Measurements from ENCODE around the gene KRT76.

Gene KRT76

GRCh38 chr12:52760623-52761022 lies 16.5 kb downstream of the KRT76 start:
- no peak overlapping the region for H3K4me3 ChIP-seq (ENCODE audit: low read depth, low read length)
- no peak for TF ChIP-seq CTCF (IDR thresholded peaks at IDR 0.05; ENCODE audit: low read depth, low read length)
- in situ Hi-C loops (cut with HindIII; ENCODE audit: low sequenced_read_pairs), result no loop called here
- DNase-seq (ENCODE audit: low read depth, low spot score), result no peak

GRCh38 chr12:52759695-52760094 lies 17.4 kb downstream of the KRT76 start:
- H3K4me3 ChIP-seq (ENCODE audit: low read depth, low read length), result no peak overlapping the region
- no peak for DNase-seq (ENCODE audit: low read depth, low spot score)
- TF ChIP-seq CTCF (IDR thresholded peaks at IDR 0.05; ENCODE audit: low read depth, low read length), result no peak
- in situ Hi-C loops (cut with HindIII; ENCODE audit: low sequenced_read_pairs), result no loop called here

- H3K4me3 ChIP-seq (ENCODE audit: low read depth, low read length), result no peak overlapping the region
- DNase-seq (ENCODE audit: low read depth, low spot score), result no peak
- TF ChIP-seq CTCF (IDR thresholded peaks at IDR 0.05; ENCODE audit: low read depth, low read length), result no peak
- in situ Hi-C loops (cut with HindIII; ENCODE audit: low sequenced_read_pairs), result no loop called here
Observed at GRCh38 chr12:52759218-52759617, 17.9 kb downstream of the KRT76 start.

- H3K4me3 ChIP-seq (ENCODE audit: low read depth, low read length), result no peak overlapping the region
- TF ChIP-seq CTCF (IDR thresholded peaks at IDR 0.05; ENCODE audit: low read depth, low read length), result no peak
- no peak for DNase-seq (ENCODE audit: low read depth, low spot score)
- in situ Hi-C loops (cut with HindIII; ENCODE audit: low sequenced_read_pairs), result no loop called here
Observed at GRCh38 chr12:52757449-52758176, 19.5 kb downstream of the KRT76 start.

- no peak overlapping the region for H3K4me3 ChIP-seq (ENCODE audit: low read depth, low read length)
- in situ Hi-C loops (cut with HindIII; ENCODE audit: low sequenced_read_pairs), result no loop called here
- DNase-seq (ENCODE audit: low read depth, low spot score), result no peak
- no peak for TF ChIP-seq CTCF (IDR thresholded peaks at IDR 0.05; ENCODE audit: low read depth, low read length)
Observed at GRCh38 chr12:52756281-52756960, 20.7 kb downstream of the KRT76 start.

- H3K4me3 ChIP-seq (ENCODE audit: low read depth, low read length), result no peak overlapping the region
- TF ChIP-seq CTCF (IDR thresholded peaks at IDR 0.05; ENCODE audit: low read depth, low read length), result no peak
- no peak for DNase-seq (ENCODE audit: low read depth, low spot score)
- in situ Hi-C loops (cut with HindIII; ENCODE audit: low sequenced_read_pairs), result no loop called here
Observed at GRCh38 chr12:52755533-52755932, 21.6 kb downstream of the KRT76 start.
